Kidney glomerular epithelial cell (primary cell): ENCODE data around the gene NFYB.
"Not testable (repeated sequence)": the region's sequence is repeated elsewhere in the genome, so short reads cannot be mapped to it uniquely, and the experiment has no call there.

Source experiments
- DNase-seq: peaks from one replicate; lab custom pipeline; 2025; lab: John Stamatoyannopoulos, UW

Gene NFYB

GRCh38 chr12:104114834-104115586 lies 23.0 kb downstream of the NFYB start:
- DNase-seq, result not testable (repeated sequence)

- no peak for DNase-seq
Observed at GRCh38 chr12:104109446-104110271, 28.4 kb downstream of the NFYB start.

- peak; percentile 69 for DNase-seq
Observed at GRCh38 chr12:104108755-104109445, 29.1 kb downstream of the NFYB start.

DNA sequence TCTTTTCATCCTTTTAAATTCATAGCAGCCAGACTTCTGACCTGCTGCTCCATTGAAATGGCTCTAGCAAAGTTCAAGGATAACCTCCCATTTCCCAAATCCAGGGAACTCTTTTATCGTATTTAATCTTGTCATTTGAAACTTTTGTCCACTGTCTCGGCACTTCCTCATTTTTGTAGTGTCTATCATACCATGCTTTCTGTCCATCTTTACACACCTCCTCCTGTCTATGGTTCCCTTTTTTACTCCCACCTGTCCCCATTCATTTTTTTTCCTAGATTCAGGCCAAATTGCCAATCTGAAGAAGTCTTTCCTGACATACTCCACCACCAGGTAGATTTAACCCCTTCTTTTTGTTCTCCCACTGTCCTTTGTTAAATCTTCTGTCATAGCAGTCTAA lies 31.0 kb downstream of the NFYB start:
- DNase-seq, result no peak

DNA sequence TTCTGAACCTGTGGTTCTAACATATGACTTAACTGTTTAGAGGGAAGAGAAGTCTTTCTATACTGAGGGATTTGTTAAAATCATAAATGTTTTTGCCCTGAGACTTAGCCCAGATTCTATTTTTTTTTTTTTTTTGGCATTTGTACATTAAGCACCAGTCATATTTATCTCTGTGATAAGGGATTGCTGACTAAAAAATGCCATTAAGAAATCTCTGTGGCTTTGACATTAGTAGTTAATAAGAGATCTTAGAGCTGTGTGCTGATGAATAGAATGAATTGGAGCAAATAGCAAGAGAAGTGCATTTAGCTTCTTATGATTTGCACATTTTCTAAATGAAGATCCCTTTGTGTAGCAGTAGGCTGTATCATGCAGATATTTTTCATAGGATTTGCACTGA lies 32.5 kb downstream of the NFYB start:
- DNase-seq, result no peak

GRCh38 chr12:104097954-104098353 lies 40.1 kb downstream of the NFYB start:
- DNase-seq, result no peak

DNA sequence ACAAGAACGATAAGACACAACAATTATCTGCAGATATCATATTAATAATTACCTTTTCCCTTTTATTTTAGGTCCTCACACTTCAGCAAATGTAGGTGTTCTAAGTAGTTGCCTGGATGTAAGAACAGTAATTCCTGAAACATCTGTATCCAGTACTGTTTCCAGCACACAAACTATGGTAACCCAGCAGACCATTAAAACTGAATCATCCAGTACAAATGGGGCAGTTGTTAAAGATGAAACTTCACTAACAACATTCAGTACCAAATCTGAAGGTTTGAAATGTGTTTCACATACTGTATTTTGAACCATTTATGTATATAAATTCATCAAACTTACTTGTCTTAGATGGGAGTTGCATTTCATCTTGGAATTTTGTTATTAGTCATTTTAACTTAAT lies 42.7 kb downstream of the NFYB start:
- DNase-seq, result no peak

- DNase-seq, result no peak
Observed at GRCh38 chr12:104094284-104094683, 43.7 kb downstream of the NFYB start.

DNA sequence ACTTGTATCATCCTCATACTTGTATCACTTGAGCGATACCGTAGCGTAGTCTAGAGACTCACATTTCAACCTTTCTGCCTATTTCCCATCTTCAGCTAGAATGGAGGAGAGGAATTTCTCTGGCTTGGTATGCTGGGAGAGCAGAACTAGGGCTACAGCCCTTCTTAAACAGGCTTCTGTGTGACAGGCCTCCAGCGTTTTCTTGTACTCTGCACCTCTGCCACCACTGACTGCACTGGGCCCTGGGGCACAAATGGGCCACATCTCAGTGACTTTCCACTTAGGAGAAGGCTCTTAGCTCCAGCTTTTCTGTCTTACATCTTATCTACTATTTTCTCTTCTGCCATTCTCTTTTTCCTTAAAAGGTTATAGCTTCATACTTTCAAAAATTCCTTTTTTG lies 46.9 kb downstream of the NFYB start:
- DNase-seq, result no peak

DNA sequence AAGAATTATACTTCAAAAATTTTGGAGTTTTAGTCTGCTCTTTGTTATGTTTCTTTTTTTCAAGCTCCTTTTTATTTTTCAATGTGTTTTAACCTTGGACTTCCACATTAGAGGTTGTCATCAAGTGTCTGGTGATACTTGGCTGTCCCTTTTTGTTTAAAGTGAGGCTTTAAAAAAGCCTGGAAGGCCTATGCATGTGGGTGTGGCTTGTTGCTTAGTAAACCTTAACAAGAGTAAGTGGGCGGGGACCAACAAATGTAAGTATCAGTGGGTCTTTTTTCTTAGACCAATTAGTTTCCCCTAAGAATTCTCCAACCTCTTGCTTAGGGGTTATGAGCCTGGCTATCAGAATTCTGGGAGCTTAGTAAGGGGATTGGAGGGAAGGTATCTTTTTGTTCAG lies 47.3 kb downstream of the NFYB start:
- no peak for DNase-seq

- no peak for DNase-seq
Observed at GRCh38 chr12:104083769-104084475, 54.1 kb downstream of the NFYB start.

DNA sequence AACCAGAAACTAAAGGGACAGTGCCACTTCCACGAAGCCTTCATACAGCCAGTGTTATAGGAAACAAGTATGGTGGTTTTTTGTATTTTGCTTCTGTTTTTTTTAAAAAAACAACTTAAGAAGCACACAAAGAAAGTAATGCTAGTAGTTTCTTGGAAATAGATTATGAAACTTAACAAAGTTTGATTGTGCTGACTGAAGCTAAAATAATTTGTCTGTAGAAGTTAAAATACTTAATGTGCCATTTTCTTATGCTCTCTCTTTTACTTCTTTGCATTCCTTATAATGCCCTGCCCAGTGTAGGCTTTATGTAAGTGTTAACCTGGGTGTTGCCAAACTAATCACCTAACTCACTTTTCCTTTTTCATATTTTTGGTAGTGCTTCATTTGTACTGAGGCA lies 57.2 kb downstream of the NFYB start:
- no peak for DNase-seq

GRCh38 chr12:104079024-104079423 lies 59.0 kb downstream of the NFYB start:
- no peak for DNase-seq

- no peak for DNase-seq
Observed at GRCh38 chr12:104073699-104074098, 64.3 kb downstream of the NFYB start.

- no peak for DNase-seq
Observed at GRCh38 chr12:104072099-104072498, 65.9 kb downstream of the NFYB start.
